ENCODE measurements around the gene ALDH16A1.

ALDH16A1 gene

DNA sequence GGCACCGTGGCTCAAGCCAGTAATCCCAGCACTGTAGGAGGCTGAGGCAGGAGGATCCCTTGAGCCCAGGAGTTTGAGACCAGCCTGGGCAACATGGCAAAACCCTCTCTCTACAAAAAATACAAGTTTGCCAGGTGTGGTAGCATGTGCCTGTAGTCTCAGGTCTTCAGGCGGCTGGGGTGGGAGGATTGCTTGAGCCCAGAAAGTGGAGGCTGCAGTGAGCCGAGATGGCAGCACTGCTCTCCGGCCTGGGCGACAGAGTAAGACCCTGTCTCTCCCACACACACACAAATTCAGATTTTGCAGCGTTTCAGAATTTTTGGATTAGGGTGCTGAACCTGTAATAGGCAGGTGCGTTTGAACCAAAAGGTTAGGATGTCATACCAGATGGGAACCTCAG, 45.5 kb downstream of the ALDH16A1 start:
- Histone ChIP-seq H3K4me2 (ENCODE audit: insufficient read depth, low read length, poor library complexity, severe bottlenecking) (no peak overlapping the region), H4K91ac (ENCODE audit: low read depth, low read length, poor library complexity) (no peak overlapping the region), H2BK15ac (ENCODE audit: low read length) (no peak overlapping the region), H3K9ac (ENCODE audit: low read depth, low read length, poor library complexity) (no peak overlapping the region), H3K14ac (ENCODE audit: low read length) (peak overlapping the region; percentile 31), H3K4me1 (ENCODE audit: control insufficient read depth in 2 of 2, insufficient read depth in 1 of 2, low read depth in 1 of 2, low read length in 2 of 2) (peaks cover 4 to 21% of the 10 kb centered on the region in 2 donors), H4K8ac (ENCODE audit: low read depth, low read length) (no peak overlapping the region), H2AFZ (ENCODE audit: low read length) (no peak overlapping the region), H3K23ac (ENCODE audit: low read depth, low read length, poor library complexity) (no peak overlapping the region), H3K9me3 (replicated peaks in 1 of 2; ENCODE audit: control insufficient read depth in 2 of 2, insufficient read depth in 1 of 2, low read depth in 1 of 2, low read length in 2 of 2) (peaks cover 0 to 2% of the 10 kb centered on the region in 2 donors), H3K79me1 (ENCODE audit: low read depth, low read length) (peaks cover 7% of the 10 kb centered on the region), H2BK5ac (ENCODE audit: low read length) (no peak overlapping the region), H3K27ac (replicated peaks; ENCODE audit: low read length) (no peak overlapping the region), H3K4me3 (ENCODE audit: low read length in 2 of 2) (no peak overlapping the region), H2BK12ac (ENCODE audit: low read length) (no peak overlapping the region), H3K36me3 (replicated peaks in 1 of 2; ENCODE audit: control insufficient read depth in 2 of 2, insufficient read depth in 2 of 2, low read length in 2 of 2) (peaks cover 31 to 35% of the 10 kb centered on the region in 2 donors), H3K27me3 (ENCODE audit: control insufficient read depth in 3 of 3, insufficient read depth in 3 of 3, low read depth in 1 of 3, low read length in 3 of 3) (no peaks in the 10 kb centered on the region), H3K18ac (ENCODE audit: low read length) (no peak overlapping the region), H2BK120ac (ENCODE audit: low read depth, low read length) (no peak overlapping the region), H2AK5ac (ENCODE audit: low read depth, low read length) (no peak overlapping the region), H3K4ac (ENCODE audit: low read length) (no peak overlapping the region)
- no peak for DNase-seq (ENCODE audit: low spot score)
- WGBS, 2 donors (ENCODE audit: extremely low coverage in 2 of 2, insufficient read length in 2 of 2, insufficient replicate concordance in 1 of 2) = no CpG with 5 or more reads among the region's 7 CpGs

GRCh38 chr19:49499030-49499670, 46.1 kb downstream of the ALDH16A1 start:
- Histone ChIP-seq H2BK5ac (ENCODE audit: low read length) (peak overlapping the region; percentile 78), H3K9ac (ENCODE audit: low read depth, low read length, poor library complexity) (no peak overlapping the region), H3K4me1 (ENCODE audit: control insufficient read depth in 2 of 2, insufficient read depth in 1 of 2, low read depth in 1 of 2, low read length in 2 of 2) (peaks cover 4 to 24% of the 10 kb centered on the region in 2 donors), H3K4me3 (ENCODE audit: low read length in 2 of 2) (no peak overlapping the region), H4K91ac (ENCODE audit: low read depth, low read length, poor library complexity) (no peak overlapping the region), H3K4ac (ENCODE audit: low read length) (peak overlapping the region; percentile 59), H2BK120ac (ENCODE audit: low read depth, low read length) (no peak overlapping the region), H3K14ac (ENCODE audit: low read length) (no peak overlapping the region), H3K9me3 (replicated peaks in 1 of 2; ENCODE audit: control insufficient read depth in 2 of 2, insufficient read depth in 1 of 2, low read depth in 1 of 2, low read length in 2 of 2) (peaks cover 0 to 2% of the 10 kb centered on the region in 2 donors), H3K18ac (ENCODE audit: low read length) (no peak overlapping the region), H3K79me1 (ENCODE audit: low read depth, low read length) (peaks cover 7% of the 10 kb centered on the region), H3K23ac (ENCODE audit: low read depth, low read length, poor library complexity) (peak overlapping the region; percentile 94), H3K27me3 (ENCODE audit: control insufficient read depth in 3 of 3, insufficient read depth in 3 of 3, low read depth in 1 of 3, low read length in 3 of 3) (no peaks in the 10 kb centered on the region), H2BK15ac (ENCODE audit: low read length) (no peak overlapping the region), H3K36me3 (replicated peaks in 1 of 2; ENCODE audit: control insufficient read depth in 2 of 2, insufficient read depth in 2 of 2, low read length in 2 of 2) (peaks cover 31 to 35% of the 10 kb centered on the region in 2 donors), H3K27ac (replicated peaks; ENCODE audit: low read length) (no peak overlapping the region), H2BK12ac (ENCODE audit: low read length) (no peak overlapping the region), H3K4me2 (ENCODE audit: insufficient read depth, low read length, poor library complexity, severe bottlenecking) (no peak overlapping the region), H4K8ac (ENCODE audit: low read depth, low read length) (no peak overlapping the region), H2AFZ (ENCODE audit: low read length) (no peak overlapping the region), H2AK5ac (ENCODE audit: low read depth, low read length) (no peak overlapping the region)
- WGBS, 2 donors (ENCODE audit: extremely low coverage in 2 of 2, insufficient read length in 2 of 2, insufficient replicate concordance in 1 of 2) = no CpG with 5 or more reads among the region's 19 CpGs
- DNase-seq (ENCODE audit: low spot score) = no peak

- Histone ChIP-seq H3K9ac (ENCODE audit: low read depth, low read length, poor library complexity) (no peak overlapping the region), H3K4ac (ENCODE audit: low read length) (no peak overlapping the region)
Measured at GRCh38 chr19:49502866-49503581, 50.0 kb downstream of the ALDH16A1 start.

DNA sequence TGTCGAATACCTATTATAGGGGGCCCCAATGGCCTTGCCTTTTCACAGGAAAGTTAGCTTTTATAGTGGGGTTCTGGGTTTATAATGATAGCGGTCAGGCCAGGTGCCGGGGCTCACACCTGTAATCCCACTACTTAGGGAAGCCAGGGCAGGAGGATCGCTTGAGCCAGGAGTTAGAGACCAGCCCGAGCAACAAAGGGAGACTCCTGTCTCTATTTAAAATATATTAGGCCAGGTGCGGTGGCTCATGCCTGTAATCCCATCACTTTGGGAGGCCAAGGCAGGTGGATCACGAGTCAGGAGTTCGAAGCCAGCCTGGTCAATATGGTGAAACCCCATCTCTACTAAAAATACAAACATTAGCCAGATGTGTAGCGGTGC, 50.5 kb downstream of the ALDH16A1 start:
- no peaks in the 10 kb centered on the region for H3K27me3 ChIP-seq (ENCODE audit: control insufficient read depth in 3 of 3, insufficient read depth in 3 of 3, low read depth in 1 of 3, low read length in 3 of 3)
- peaks cover 0 to 2% of the 10 kb centered on the region in 2 donors for H3K9me3 ChIP-seq (replicated peaks in 1 of 2; ENCODE audit: control insufficient read depth in 2 of 2, insufficient read depth in 1 of 2, low read depth in 1 of 2, low read length in 2 of 2)
- peak overlapping the region; percentile 86 for H2AFZ ChIP-seq (ENCODE audit: low read length)
- H3K4me3 ChIP-seq (ENCODE audit: low read length in 2 of 2) = no peak overlapping the region
- H3K23ac ChIP-seq (ENCODE audit: low read depth, low read length, poor library complexity) = no peak overlapping the region
- H3K14ac ChIP-seq (ENCODE audit: low read length) = no peak overlapping the region
- no peak overlapping the region for H3K4ac ChIP-seq (ENCODE audit: low read length)
- no peak overlapping the region for H2BK5ac ChIP-seq (ENCODE audit: low read length)
- H3K36me3 ChIP-seq (replicated peaks in 1 of 2; ENCODE audit: control insufficient read depth in 2 of 2, insufficient read depth in 2 of 2, low read length in 2 of 2) = peaks cover 16% of the 10 kb centered on the region in 2 donors
- no peak for DNase-seq (ENCODE audit: low spot score)
- H3K79me1 ChIP-seq (ENCODE audit: low read depth, low read length) = peaks cover 4% of the 10 kb centered on the region
- no CpG with 5 or more reads among the region's 9 CpGs for WGBS, 2 donors (ENCODE audit: extremely low coverage in 2 of 2, insufficient read length in 2 of 2, insufficient replicate concordance in 1 of 2)
- H3K27ac ChIP-seq (replicated peaks; ENCODE audit: low read length) = no peak overlapping the region
- H3K4me2 ChIP-seq (ENCODE audit: insufficient read depth, low read length, poor library complexity, severe bottlenecking) = no peak overlapping the region
- no peak overlapping the region for H3K9ac ChIP-seq (ENCODE audit: low read depth, low read length, poor library complexity)
- H2BK120ac ChIP-seq (ENCODE audit: low read depth, low read length) = no peak overlapping the region
- H3K4me1 ChIP-seq (ENCODE audit: control insufficient read depth in 2 of 2, insufficient read depth in 1 of 2, low read depth in 1 of 2, low read length in 2 of 2) = peaks cover 4 to 10% of the 10 kb centered on the region in 2 donors
- no peak overlapping the region for H3K18ac ChIP-seq (ENCODE audit: low read length)
- no peak overlapping the region for H4K91ac ChIP-seq (ENCODE audit: low read depth, low read length, poor library complexity)
- no peak overlapping the region for H2BK15ac ChIP-seq (ENCODE audit: low read length)
- no peak overlapping the region for H2AK5ac ChIP-seq (ENCODE audit: low read depth, low read length)
- no peak overlapping the region for H4K8ac ChIP-seq (ENCODE audit: low read depth, low read length)
- H2BK12ac ChIP-seq (ENCODE audit: low read length) = no peak overlapping the region

More at GRCh38 chr19:49502866-49503581, 50.0 kb downstream of the ALDH16A1 start:
- H2BK5ac ChIP-seq (ENCODE audit: low read length) = no peak overlapping the region
- peaks cover 22% of the 10 kb centered on the region in 2 donors for H3K36me3 ChIP-seq (replicated peaks in 1 of 2; ENCODE audit: control insufficient read depth in 2 of 2, insufficient read depth in 2 of 2, low read length in 2 of 2)
- H2BK15ac ChIP-seq (ENCODE audit: low read length) = peak overlapping the region; percentile 73
- no peak overlapping the region for H3K27ac ChIP-seq (replicated peaks; ENCODE audit: low read length)
- H3K14ac ChIP-seq (ENCODE audit: low read length) = peak overlapping the region; percentile 44
- H4K8ac ChIP-seq (ENCODE audit: low read depth, low read length) = peak overlapping the region; percentile 99
- no peak overlapping the region for H4K91ac ChIP-seq (ENCODE audit: low read depth, low read length, poor library complexity)
- H2AFZ ChIP-seq (ENCODE audit: low read length) = peak overlapping the region; percentile 86
- no peak for DNase-seq (ENCODE audit: low spot score)
- no peak overlapping the region for H2BK120ac ChIP-seq (ENCODE audit: low read depth, low read length)
- no CpG with 5 or more reads among the region's 14 CpGs for WGBS, 2 donors (ENCODE audit: extremely low coverage in 2 of 2, insufficient read length in 2 of 2, insufficient replicate concordance in 1 of 2)
- no peaks in the 10 kb centered on the region for H3K27me3 ChIP-seq (ENCODE audit: control insufficient read depth in 3 of 3, insufficient read depth in 3 of 3, low read depth in 1 of 3, low read length in 3 of 3)
- H3K4me1 ChIP-seq (ENCODE audit: control insufficient read depth in 2 of 2, insufficient read depth in 1 of 2, low read depth in 1 of 2, low read length in 2 of 2) = peaks cover 4 to 14% of the 10 kb centered on the region in 2 donors
- H3K79me1 ChIP-seq (ENCODE audit: low read depth, low read length) = peaks cover 4% of the 10 kb centered on the region
- H3K23ac ChIP-seq (ENCODE audit: low read depth, low read length, poor library complexity) = no peak overlapping the region
- peak overlapping the region; percentile 61 for H2AK5ac ChIP-seq (ENCODE audit: low read depth, low read length)
- no peak overlapping the region for H3K4me2 ChIP-seq (ENCODE audit: insufficient read depth, low read length, poor library complexity, severe bottlenecking)
- H3K4me3 ChIP-seq (ENCODE audit: low read length in 2 of 2) = no peak overlapping the region
- H3K18ac ChIP-seq (ENCODE audit: low read length) = no peak overlapping the region
- no peak overlapping the region for H2BK12ac ChIP-seq (ENCODE audit: low read length)
- peaks cover 0 to 2% of the 10 kb centered on the region in 2 donors for H3K9me3 ChIP-seq (replicated peaks in 1 of 2; ENCODE audit: control insufficient read depth in 2 of 2, insufficient read depth in 1 of 2, low read depth in 1 of 2, low read length in 2 of 2)

Data from neuronal stem cell (in vitro differentiated cells).